SK-N-SH treated with all-trans-retinoic acid at 6 μM for 48 hours (cell line): Measurements from ENCODE around the gene SMAD3.
A peak's percentile ranks its signal among the peaks of the same experiment; 100 is the strongest.

Source experiments
- ATAC-seq: fragments of 200-7000 bp; cut with Tn5 transposase; 3 replicates; pipeline ENCODE4 v1.9.1; 2020; ENCODE audit warnings: mild to moderate bottlenecking, moderate library complexity
- ARNTL ChIP-seq: fragments of 450-650 bp; formaldehyde crosslinking; IDR thresholded peaks from 2 replicates; pipeline ENCODE4 v1.5.0; 2020; ENCODE audit warnings: low read depth, mild to moderate bottlenecking, moderate library complexity, borderline replicate concordance
- BACH2 ChIP-seq: fragments of 250-450 bp; sonication (Bioruptor Pico); IDR thresholded peaks from 2 replicates; pipeline ENCODE4 v1.9.0; 2021; ENCODE audit warnings: mild to moderate bottlenecking, borderline replicate concordance
- CREB5 ChIP-seq: fragments of 250-450 bp; sonication (Bioruptor Pico); IDR thresholded peaks from 2 replicates; pipeline ENCODE4 v1.5.1; 2020; ENCODE audit warnings: low read depth, mild to moderate bottlenecking, moderate library complexity
- CSDC2 ChIP-seq: fragments of 250-450 bp; sonication (Bioruptor Pico); IDR thresholded peaks from 2 replicates; pipeline ENCODE4 v1.5.0; 2020; ENCODE audit warnings: mild to moderate bottlenecking, moderate library complexity
- CSRNP3 ChIP-seq: fragments of 250-450 bp; sonication (Bioruptor Pico); IDR thresholded peaks from 2 replicates; pipeline ENCODE4 v1.5.1; 2021; ENCODE audit warnings: mild to moderate bottlenecking, moderate library complexity
- ESRRG ChIP-seq: fragments of 250-450 bp; sonication (Bioruptor Pico); IDR thresholded peaks from 2 replicates; pipeline ENCODE4 v1.6.1; 2021; ENCODE audit warnings: mild to moderate bottlenecking
- ISL1 ChIP-seq: fragments of 250-450 bp; sonication (Bioruptor Pico); IDR thresholded peaks from 2 replicates; pipeline ENCODE4 v2.1.2; 2022; ENCODE audit warnings: mild to moderate bottlenecking, moderate library complexity
- OSR1 ChIP-seq: fragments of 250-450 bp; sonication (Bioruptor Pico); IDR thresholded peaks from 2 replicates; pipeline ENCODE4 v1.8.0; 2022; ENCODE audit warnings: moderate library complexity, mild to moderate bottlenecking, inconsistent platforms
- PATZ1 ChIP-seq: fragments of 250-450 bp; sonication (Bioruptor Pico); IDR thresholded peaks from 2 replicates; pipeline ENCODE4 v1.8.0; 2020; ENCODE audit warnings: mild to moderate bottlenecking, moderate library complexity, borderline replicate concordance
- POU6F1 ChIP-seq: fragments of 250-450 bp; sonication (Bioruptor Pico); IDR thresholded peaks from 2 replicates; pipeline ENCODE4 v1.8.0; 2021; ENCODE audit warnings: low read depth, mild to moderate bottlenecking, moderate library complexity, borderline replicate concordance
- PPARA ChIP-seq: fragments of 250-450 bp; sonication (Bioruptor Pico); IDR thresholded peaks from 2 replicates; pipeline ENCODE4 v1.5.0; 2020; ENCODE audit warnings: mild to moderate bottlenecking, borderline replicate concordance
- SNAI2 ChIP-seq: fragments of 250-450 bp; sonication (Bioruptor Pico); IDR thresholded peaks from 2 replicates; pipeline ENCODE4 v1.5.0; 2020; ENCODE audit warnings: mild to moderate bottlenecking, moderate library complexity
- TCF4 ChIP-seq: fragments of 250-450 bp; sonication (Bioruptor Pico); IDR thresholded peaks from 2 replicates; pipeline ENCODE4 v1.8.0; 2021; ENCODE audit warnings: mild to moderate bottlenecking, moderate library complexity, borderline replicate concordance
- TOX ChIP-seq: fragments of 250-450 bp; sonication (Bioruptor Pico); IDR thresholded peaks from 2 replicates; pipeline ENCODE4 v1.8.0; 2021; ENCODE audit warnings: mild to moderate bottlenecking, moderate library complexity, borderline replicate concordance
- TSHZ2 ChIP-seq: fragments of 250-450 bp; sonication (Bioruptor Pico); IDR thresholded peaks from 2 replicates; pipeline ENCODE4 v1.5.0; 2020; ENCODE audit warnings: mild to moderate bottlenecking, moderate library complexity
- ZC3H10 ChIP-seq: fragments of 250-450 bp; sonication (Bioruptor Pico); IDR thresholded peaks from 2 replicates; pipeline ENCODE4 v1.5.1; 2021; ENCODE audit warnings: mild to moderate bottlenecking, moderate library complexity
- ZFP3 ChIP-seq: fragments of 250-450 bp; sonication (Bioruptor Pico); IDR thresholded peaks from 2 replicates; pipeline ENCODE4 v1.5.0; 2020; ENCODE audit warnings: mild to moderate bottlenecking, moderate library complexity
- ZFP30 ChIP-seq: fragments of 450-650 bp; formaldehyde crosslinking; IDR thresholded peaks from 2 replicates; pipeline ENCODE4 v1.5.0; 2022; ENCODE audit warnings: mild to moderate bottlenecking, moderate library complexity
- ZNF70 ChIP-seq: fragments of 450-650 bp; formaldehyde crosslinking; IDR thresholded peaks from 2 replicates; pipeline ENCODE4 v1.5.0; 2020; ENCODE audit warnings: mild to moderate bottlenecking, moderate library complexity
- ZNF8 ChIP-seq: fragments of 450-650 bp; formaldehyde crosslinking; IDR thresholded peaks from 2 replicates; pipeline ENCODE4 v1.5.0; 2020; ENCODE audit warnings: mild to moderate bottlenecking, moderate library complexity

Gene SMAD3

GRCh38 chr15:67095912-67096311 is 30.5 kb downstream of the SMAD3 start:
- TF ChIP-seq PATZ1 (no peak), BACH2 (CRISPR knock-in tag) (no peak), SNAI2 (CRISPR knock-in tag) (no peak), ZNF70 (no peak), CSDC2 (CRISPR knock-in tag) (no peak), ZFP3 (CRISPR knock-in tag) (no peak), TSHZ2 (no peak), ARNTL (CRISPR knock-in tag) (no peak), CSRNP3 (CRISPR knock-in tag) (no peak), OSR1 (CRISPR knock-in tag) (no peak), ISL1 (CRISPR knock-in tag) (no peak), TOX (CRISPR knock-in tag) (no peak), CREB5 (CRISPR knock-in tag) (no peak), ZNF8 (CRISPR knock-in tag) (no peak; the same call in 1 of the 2 replicates), POU6F1 (no peak), TCF4 (CRISPR knock-in tag) (no peak), PPARA (CRISPR knock-in tag) (no peak), ZC3H10 (CRISPR knock-in tag) (no peak), ESRRG (CRISPR knock-in tag) (no peak)
- TF ChIP-seq, all 23 proteins: peak for 0
- no peak for ATAC-seq

GRCh38 chr15:67096546-67097294 is 31.3 kb downstream of the SMAD3 start:
- ATAC-seq = peak; percentile 27; the same call in 1 of the 3 replicates
- TF ChIP-seq TCF4 (CRISPR knock-in tag) = no peak
- TF ChIP-seq CREB5 (CRISPR knock-in tag) = no peak
- no peak for TF ChIP-seq CSDC2 (CRISPR knock-in tag)
- no peak for TF ChIP-seq ZFP3 (CRISPR knock-in tag)
- no peak for TF ChIP-seq ZFP30 (CRISPR knock-in tag)
- TF ChIP-seq ARNTL (CRISPR knock-in tag) = no peak
- no peak for TF ChIP-seq POU6F1
- no peak for TF ChIP-seq PPARA (CRISPR knock-in tag)
- TF ChIP-seq ISL1 (CRISPR knock-in tag) = no peak
- TF ChIP-seq TSHZ2 = no peak
- TF ChIP-seq TOX (CRISPR knock-in tag) = no peak
- TF ChIP-seq OSR1 (CRISPR knock-in tag) = no peak
- no peak for TF ChIP-seq ZC3H10 (CRISPR knock-in tag)
- TF ChIP-seq CSRNP3 (CRISPR knock-in tag) = no peak
